GM12878 (cell line): ENCODE data around the gene ARHGEF1. TPM values are rescaled to one million over a fixed set of nuclear protein-coding genes. Genes with fewer than 3 reads are reported as not detected.
A peak's percentile ranks its signal among the peaks of the same experiment; 100 is the strongest.

Source experiments
- EZH2 ChIP-seq: IDR thresholded peaks from 2 replicates; pipeline ENCODE4 v1.6.1; 2012; ENCODE audit warnings: low read depth, mild to moderate bottlenecking, control low read depth, inconsistent platforms, low read length, borderline replicate concordance; ENCODE audit not compliant: control insufficient read depth
- GABPA ChIP-seq: IDR thresholded peaks from 2 replicates; pipeline ENCODE4 v1.6.1; 2014; ENCODE audit warnings: antibody characterized with exemption, low read depth, mild to moderate bottlenecking, inconsistent platforms
- MTA3 ChIP-seq: IDR thresholded peaks from 2 replicates; pipeline ENCODE4 v1.6.1; 2012; ENCODE audit warnings: low read length, inconsistent platforms, borderline replicate concordance
- RCOR1 ChIP-seq: conservative IDR thresholded peaks from 2 replicates; pipeline ENCODE4 v1.6.1; 2012; ENCODE audit warnings: low read depth, low read length, improper control_type of control experiment
- TBL1XR1 ChIP-seq: IDR thresholded peaks from 2 replicates; pipeline ENCODE4 v1.6.1; 2012; ENCODE audit warnings: low read depth, low read length, improper control_type of control experiment
- ZNF384 ChIP-seq: IDR thresholded peaks from 2 replicates; pipeline ENCODE4 v1.6.1; 2012; ENCODE audit warnings: low read depth, mild to moderate bottlenecking, low read length, improper control_type of control experiment, borderline replicate concordance
- ZNF622 ChIP-seq: fragments of 450-650 bp; IDR thresholded peaks from 2 replicates; pipeline ENCODE4 v1.6.1; 2017; ENCODE audit warnings: mild to moderate bottlenecking, inconsistent platforms
- polyA plus RNA-seq, 11 experiments: library from polyadenylated mRNA; depleted of rRNA in 4 of 11; unstranded in 6 of 11; stranded (reverse) in 5 of 11; fragments of >200 nt; fragmentation: Nextera tagmentation in 4 of 11; fragmentation: Illumina TruSeq in 1 of 11; extraction: Ambion mirVana in 4 of 11; extraction: Trizol in 1 of 11; gene quantifications; 1 replicate in 1 of 11; 2 replicates in 10 of 11; pipeline versions ENCODE4 v1.2.1 to v1.2.3, GENCODE V29; 2011 to 2016; ENCODE audit warnings: inconsistent platforms in 2 of 11, missing spikeins in 2 of 11, low read depth in 1 of 11
- total RNA-seq, 4 experiments: library from RNA; depleted of rRNA in 3 of 4; stranded (reverse); fragments of >200 nt in 3 of 4; fragmentation: Illumina TruSeq in 1 of 4; extraction: Trizol in 1 of 4; gene quantifications; 2 replicates each; pipeline versions ENCODE4 v1.2.1 to v1.2.3, GENCODE V29; 2013 to 2021
- TF ChIP-seq, protein P1 (sequence below): fragments of 450-650 bp; IDR thresholded peaks from 2 replicates; pipeline ENCODE4 v1.6.1; 2018; ENCODE audit warnings: borderline replicate concordance, mild to moderate bottlenecking; ENCODE audit not compliant: partially characterized antibody

ARHGEF1 gene
- total and polyA plus RNA-seq, 10 of the 15 experiments (the other 5 are each of a cell fraction or from before 2014, with no cell fraction given): 1.2 to 207 (median 53.9) TPM

DNA sequence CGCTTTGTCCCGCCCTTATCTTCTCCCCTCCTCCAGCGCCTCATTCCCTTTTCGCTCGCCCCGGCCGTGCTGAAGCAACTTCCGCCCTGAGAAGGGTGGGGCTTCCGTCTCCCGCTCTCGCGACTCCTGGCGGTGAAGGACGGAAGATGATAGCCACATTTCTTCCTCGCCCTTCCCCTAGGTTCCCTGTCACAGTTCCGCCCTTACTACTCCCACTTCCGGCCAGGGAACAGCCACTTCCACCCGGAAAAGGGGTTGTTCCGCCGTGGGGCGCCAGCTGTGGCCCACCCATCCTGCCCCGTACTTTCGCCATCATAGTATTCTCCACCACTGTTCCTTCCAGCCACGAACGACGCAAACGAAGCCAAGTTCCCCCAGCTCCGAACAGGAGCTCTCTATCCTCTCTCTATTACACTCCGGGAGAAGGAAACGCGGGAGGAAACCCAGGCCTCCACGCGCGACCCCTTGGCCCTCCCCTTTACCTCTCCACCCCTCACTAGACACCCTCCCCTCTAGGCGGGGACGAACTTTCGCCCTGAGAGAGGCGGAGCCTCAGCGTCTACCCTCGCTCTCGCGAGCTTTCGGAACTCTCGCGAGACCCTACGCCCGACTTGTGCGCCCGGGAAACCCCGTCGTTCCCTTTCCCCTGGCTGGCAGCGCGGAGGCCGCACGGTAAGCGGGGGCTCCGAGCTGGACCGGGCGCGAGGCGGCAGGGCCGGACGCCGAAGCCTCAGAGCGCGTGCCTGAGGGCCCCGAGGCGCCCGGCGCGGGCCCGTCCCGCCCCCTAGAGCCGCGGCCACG, 23.2 kb upstream of the ARHGEF1 start, which contains the start of gene RPS19 (continued):
- no peak for TF ChIP-seq MTA3
- TF ChIP-seq, protein P1, sequence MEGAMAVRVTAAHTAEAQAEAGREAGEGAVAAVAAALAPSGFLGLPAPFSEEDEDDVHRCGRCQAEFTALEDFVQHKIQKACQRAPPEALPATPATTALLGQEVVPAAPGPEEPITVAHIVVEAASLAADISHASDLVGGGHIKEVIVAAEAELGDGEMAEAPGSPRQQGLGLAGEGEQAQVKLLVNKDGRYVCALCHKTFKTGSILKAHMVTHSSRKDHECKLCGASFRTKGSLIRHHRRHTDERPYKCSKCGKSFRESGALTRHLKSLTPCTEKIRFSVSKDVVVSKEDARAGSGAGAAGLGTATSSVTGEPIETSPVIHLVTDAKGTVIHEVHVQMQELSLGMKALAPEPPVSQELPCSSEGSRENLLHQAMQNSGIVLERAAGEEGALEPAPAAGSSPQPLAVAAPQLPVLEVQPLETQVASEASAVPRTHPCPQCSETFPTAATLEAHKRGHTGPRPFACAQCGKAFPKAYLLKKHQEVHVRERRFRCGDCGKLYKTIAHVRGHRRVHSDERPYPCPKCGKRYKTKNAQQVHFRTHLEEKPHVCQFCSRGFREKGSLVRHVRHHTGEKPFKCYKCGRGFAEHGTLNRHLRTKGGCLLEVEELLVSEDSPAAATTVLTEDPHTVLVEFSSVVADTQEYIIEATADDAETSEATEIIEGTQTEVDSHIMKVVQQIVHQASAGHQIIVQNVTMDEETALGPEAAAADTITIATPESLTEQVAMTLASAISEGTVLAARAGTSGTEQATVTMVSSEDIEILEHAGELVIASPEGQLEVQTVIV: peak; percentile 87
- peak; percentile 99 for TF ChIP-seq RCOR1
- peak; percentile 94 for TF ChIP-seq GABPA
- TF ChIP-seq TBL1XR1: peak; percentile 46; the same call in 1 of the 2 replicates
- no peak for TF ChIP-seq ZNF384
- TF ChIP-seq ZNF622: no peak
- no peak for TF ChIP-seq EZH2
